GM21619 (cell line): ENCODE data around the gene YPEL1.
A peak's percentile ranks its signal among the peaks of the same experiment; 100 is the strongest.
"Not testable (repeated sequence)": the region's sequence is repeated elsewhere in the genome, so short reads cannot be mapped to it uniquely, and the experiment has no call there.

Source experiments
- ATAC-seq: cut with Tn5 transposase; IDR thresholded peaks from one replicate; pipeline ENCODE4 v1.9.1; 2021; ENCODE audit not compliant: unreplicated experiment

YPEL1 gene

DNA sequence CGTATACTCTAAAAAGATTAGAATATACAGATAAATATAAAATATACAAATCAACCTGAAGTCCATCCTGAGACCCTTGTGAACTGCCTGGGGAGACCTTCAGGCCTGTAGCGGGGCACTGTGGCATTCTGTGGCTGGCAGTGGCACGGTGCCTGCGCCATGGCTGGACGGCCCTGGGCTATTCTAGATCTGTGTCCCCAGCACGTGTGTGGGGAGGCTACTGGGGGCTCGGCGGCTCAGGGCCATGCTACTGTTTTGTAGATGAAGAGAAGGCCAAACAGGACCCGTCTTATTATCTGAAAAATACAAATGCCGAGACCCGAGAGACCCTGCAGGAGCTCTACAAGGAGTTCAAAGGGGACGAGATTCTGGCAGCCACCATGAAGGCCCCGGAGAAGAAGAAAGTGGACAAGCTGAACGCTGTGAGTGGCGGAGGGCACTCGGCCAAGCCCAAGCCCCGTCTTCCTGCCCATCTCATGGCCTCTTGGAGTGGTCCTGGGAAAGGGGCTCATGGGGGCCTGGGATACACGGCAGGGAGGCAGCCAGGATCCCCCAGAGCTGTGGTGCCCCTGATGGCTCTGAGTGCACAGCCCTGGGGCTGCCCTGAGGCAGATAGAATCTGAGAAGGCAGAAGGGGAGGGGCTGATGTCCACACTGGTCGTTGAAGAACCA is 51.0 kb downstream of the YPEL1 start:
- ATAC-seq, result no peak

GRCh38 chr22:21683401-21683811 is 52.2 kb downstream of the YPEL1 start:
- no peak for ATAC-seq

DNA sequence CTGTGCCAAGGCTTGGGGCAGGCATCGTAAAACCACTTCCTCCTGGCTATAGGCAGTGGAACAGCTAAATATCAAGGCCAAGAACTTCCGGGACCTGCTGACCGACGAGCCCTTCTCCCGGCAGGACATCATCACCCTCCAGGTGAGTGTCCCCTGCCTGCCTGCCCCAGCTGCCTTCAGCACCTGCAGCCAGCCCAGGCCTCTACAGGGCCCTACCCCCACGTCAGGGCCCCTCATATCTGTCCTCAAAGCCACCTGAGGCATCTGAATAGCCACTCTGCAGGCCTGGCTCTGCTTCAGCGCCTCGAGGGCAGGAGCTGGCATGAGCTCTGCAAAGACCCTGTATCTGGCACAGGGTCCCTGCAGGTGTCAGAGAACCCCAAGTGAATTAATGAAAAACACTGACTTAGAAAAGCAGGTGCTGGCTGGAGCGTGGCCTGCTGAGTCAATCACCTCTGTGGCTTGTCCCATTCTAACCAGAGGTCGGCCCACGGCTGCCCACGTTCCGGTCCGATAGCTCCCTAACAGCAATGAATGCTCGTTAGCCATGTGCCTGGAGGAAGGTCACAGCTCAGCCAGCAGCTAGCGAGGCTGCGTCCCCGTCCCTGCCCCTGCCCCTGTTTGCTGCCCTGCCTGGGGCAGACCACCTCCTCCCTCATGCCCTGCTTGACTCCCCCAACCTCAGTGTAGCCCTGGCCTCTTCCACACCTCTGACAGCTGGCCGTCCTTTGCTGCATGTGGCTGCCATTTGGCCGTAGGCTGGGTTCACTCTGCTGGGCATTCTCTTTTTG is 53.0 kb downstream of the YPEL1 start:
- no peak for ATAC-seq

- ATAC-seq, result no peak
Observed at GRCh38 chr22:21681566-21682370, 53.8 kb downstream of the YPEL1 start.

DNA sequence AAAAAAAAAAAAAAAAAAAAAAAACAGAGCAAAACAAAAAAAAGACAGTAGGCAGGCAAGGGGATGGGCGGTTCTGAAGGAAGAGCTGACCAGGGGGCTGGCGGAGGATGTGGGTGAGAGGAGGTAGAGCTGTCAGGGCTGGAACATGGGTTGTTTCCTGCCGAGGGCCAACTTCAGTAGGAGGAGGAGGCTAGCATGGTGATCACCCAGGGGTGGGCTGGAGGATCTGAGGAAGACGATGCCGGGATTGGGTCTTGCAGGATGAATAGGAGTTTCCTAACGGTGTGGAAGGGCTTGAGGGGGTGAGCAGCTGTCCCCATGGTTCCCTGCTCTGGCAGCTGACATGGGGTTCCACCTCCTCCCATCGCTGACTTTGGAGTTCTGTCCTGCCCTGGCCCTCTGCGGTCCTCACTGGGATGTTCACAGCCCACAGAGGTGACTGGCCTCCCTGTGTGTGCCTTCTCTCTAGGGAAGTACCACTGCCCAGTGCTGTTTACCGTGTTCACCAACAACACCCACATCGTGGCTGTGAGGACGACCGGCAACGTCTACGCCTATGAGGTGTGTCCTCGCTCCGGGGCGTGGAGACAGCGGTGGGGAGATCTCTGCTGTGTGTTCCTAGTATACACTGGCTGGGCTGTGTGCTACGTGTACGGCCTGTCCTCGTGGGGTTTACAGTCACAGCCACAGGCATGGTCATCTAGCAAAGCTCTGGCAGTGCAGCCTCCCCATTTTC is 54.6 kb downstream of the YPEL1 start:
- no peak for ATAC-seq

DNA sequence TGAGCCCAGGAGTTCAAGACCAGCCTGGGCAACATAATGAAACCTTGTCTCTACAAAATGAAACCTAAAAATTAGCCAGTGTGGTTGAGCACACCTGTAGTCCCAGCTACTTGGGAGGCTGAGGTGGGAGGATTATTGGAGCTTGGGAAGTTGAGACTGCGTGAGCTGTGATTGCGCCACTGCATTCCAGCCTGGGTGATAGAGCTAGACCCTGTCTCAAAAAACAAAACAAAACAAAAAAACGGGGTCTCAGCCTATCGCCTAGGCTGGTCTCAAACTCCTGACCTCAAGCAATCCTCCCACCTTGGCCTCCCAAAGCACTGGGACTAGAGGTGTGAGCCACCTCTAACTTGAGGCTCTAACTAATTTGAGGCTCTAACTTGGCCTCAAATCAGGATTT is 56.2 kb downstream of the YPEL1 start:
- ATAC-seq, result no peak

DNA sequence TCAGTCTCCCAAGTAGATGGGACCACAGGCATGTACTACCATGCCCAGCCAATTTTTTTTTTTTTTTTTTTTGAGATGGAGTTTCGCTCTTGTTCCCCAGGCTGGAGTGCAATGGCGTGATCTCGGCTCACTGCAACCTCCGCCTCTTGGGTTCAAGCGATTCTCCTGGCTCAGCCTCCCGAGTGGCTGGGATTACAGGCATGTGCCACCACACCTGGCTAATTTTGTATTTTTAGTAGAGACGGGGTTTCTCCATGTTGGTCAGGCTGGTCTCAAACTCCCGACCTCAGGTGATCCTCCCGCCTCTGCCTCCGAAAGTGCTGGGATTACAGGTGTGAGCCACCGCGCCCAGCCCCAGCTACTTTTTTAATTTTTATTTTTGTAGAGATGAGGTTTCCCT is 56.8 kb downstream of the YPEL1 start:
- not testable (repeated sequence) for ATAC-seq

GRCh38 chr22:21677606-21678443 is 57.8 kb downstream of the YPEL1 start:
- ATAC-seq, result no peak

DNA sequence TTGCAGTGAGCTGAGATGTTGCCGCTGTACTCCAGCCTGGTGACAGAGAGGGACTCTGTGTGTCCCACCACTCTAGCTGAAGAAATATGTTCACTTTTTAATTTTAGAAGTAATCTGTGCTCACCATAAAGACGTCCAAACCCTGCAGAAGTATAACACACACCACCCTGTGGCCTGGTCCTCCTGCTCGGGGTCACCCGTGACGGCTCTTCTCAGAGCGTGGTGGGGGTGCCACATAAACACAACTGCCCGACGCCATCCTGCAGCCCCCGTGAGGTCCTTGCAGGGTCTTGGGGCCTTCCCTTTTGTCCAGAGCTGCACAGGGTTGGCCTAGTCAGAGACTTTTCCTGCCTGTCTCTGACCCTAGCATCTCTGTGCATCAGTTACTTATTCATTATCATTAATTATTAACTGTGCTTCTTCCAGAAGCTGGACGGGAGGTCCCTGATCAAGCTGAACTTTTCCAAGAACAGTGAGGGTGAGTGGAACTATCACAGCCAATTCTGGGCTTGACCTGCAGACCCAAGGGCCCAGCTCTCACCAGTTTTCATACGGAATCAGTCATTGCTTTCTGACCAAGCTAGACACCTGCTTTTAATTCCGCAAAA is 60.9 kb downstream of the YPEL1 start:
- ATAC-seq, result no peak

- ATAC-seq, result no peak
Observed at GRCh38 chr22:21673534-21674321, 61.9 kb downstream of the YPEL1 start.

DNA sequence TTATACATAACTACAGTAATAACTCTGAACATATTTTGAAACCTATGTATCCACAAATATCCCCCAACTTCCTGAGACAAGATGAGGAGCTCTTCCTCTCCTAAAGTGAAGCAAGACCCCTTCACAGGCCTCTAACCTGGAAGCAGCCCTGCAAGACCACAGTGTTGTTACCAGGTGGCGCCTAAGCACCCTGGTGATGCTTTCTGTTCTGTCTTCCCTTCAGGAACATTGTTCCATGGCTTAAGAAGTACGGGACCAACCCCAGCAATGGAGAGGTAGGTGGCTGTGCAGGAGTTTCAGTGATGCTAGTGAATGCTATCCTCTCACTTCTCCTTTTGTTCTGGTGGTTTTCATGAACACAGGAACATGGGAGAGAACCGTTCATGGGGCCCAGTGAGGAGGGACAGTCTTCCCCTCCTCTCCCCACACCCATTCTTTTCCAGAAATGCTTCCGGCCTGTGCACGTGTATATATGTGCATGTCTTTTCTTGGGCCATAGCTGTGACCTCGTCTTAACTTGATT is 63.4 kb downstream of the YPEL1 start:
- ATAC-seq, result no peak

DNA sequence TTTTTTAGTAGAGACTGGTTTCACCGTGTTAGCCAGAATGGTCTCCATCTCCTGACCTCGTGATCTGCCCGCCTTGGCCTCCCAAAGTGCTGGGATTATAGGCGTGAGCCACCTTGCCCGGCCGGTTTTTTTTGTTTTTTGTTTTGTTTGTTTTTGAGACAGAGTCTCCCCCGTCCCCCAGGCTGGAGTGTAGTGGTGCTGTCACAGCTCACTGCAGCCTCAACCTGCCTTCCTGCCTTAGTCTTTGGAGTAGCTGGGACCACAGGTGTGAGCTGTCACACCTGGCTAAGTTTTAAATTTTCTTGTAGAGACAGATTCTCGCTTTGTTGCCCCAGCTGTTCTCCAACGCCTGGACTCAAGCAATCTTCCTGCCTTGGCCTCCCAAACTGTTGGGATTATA is 66.6 kb downstream of the YPEL1 start:
- no peak for ATAC-seq

- no peak for ATAC-seq
Observed at GRCh38 chr22:21666786-21667185, 68.8 kb downstream of the YPEL1 start.

DNA sequence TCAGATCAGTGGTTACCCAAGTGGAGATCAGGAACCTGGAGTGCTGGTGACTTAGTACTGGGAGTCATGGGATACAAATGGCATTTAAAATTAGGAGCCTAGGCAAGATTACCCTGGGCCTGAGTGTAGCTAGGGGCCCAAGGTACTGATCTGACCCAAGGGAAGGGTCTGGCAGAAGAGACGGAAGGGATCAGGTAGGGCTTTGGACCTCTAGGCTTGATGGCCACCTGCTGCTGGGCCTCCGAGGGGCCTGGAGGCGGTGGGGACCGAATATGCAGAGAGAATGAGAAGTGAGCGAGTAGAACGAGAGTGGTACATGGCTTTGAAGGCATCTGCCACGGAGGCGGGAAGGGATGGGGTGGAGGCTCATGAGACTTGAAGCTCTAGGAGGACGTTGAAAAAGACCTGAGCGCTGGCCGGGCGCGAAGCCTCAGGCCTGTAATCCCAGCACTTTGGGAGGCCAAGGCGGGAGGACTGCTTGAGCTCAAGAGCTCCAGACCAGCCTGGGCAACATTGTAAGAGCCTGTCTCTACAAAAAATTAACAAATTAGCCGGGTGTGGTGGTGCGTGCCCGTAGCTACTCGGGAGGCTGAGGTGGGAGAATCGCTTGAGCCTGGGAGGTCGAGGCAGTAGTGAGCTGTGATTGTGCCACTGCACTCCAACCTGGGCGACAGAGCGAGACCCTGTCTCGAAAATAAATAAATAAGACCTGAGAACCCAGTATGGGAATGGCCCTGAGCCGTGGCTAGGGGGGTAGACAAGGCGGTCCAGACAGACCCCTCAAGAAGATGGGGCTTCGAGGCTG is 70.3 kb downstream of the YPEL1 start:
- ATAC-seq, result peak; percentile 10

DNA sequence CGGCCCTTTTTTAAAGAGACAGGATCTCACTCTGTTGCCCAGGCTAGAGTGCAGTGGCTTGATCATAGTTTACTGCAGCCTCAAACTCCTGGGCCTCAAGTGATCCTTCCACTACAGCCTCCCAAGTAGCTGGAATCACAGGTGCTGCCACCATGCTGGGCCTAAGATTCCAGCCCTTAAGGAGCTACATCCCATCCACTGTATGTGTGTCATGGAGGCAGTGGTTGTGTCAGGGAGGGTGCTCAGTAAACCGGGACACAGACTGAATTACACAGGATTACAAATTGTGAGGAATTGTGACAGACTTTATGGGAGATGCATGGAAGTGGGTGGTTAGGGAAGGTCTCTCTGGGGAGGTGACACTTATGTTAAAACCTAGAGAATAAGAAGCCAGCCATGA is 71.9 kb downstream of the YPEL1 start:
- ATAC-seq, result no peak

- ATAC-seq, result no peak
Observed at GRCh38 chr22:21661991-21662390, 73.6 kb downstream of the YPEL1 start.

GRCh38 chr22:21660904-21661303 is 74.7 kb downstream of the YPEL1 start:
- ATAC-seq, result no peak
